Fibroblast of villous mesenchyme (primary cell): ENCODE data around the gene SAMSN1. TPM values are rescaled to one million over a fixed set of nuclear protein-coding genes. Genes with fewer than 3 reads are reported as not detected.
"Not testable (repeated sequence)": the region's sequence is repeated elsewhere in the genome, so short reads cannot be mapped to it uniquely, and the experiment has no call there.

Source experiments
- DNase-seq: peaks from one replicate; pipeline ENCODE4 v3.0.0-alpha.2; 2010; ENCODE audit warnings: low read depth
- H3K4me3 ChIP-seq: 2 replicates; pipeline ENCODE4 v1.5.1; 2011; ENCODE audit warnings: low read depth, mild to moderate bottlenecking, low read length
- CTCF ChIP-seq: IDR thresholded peaks from 2 replicates; pipeline ENCODE4 v1.5.1; 2012; ENCODE audit warnings: low read depth, mild to moderate bottlenecking, low read length; ENCODE audit not compliant: insufficient read depth
- total RNA-seq: library from RNA; depleted of rRNA; stranded (reverse); fragments of >200 nt; gene quantifications from 2 replicates; pipeline ENCODE4 v1.2.3, GENCODE V29; 2012

The SAMSN1 gene
- total RNA-seq, 1 donor: 0.86 TPM

- no peak for TF ChIP-seq CTCF
- no peak for DNase-seq
- H3K4me3 ChIP-seq: no peak overlapping the region
Observed at GRCh38 chr21:14553422-14553821, 7.3 kb upstream of the SAMSN1 start.

- DNase-seq: no peak
- no peak for TF ChIP-seq CTCF
- no peak overlapping the region for H3K4me3 ChIP-seq
Observed at GRCh38 chr21:14551741-14552140, 5.6 kb upstream of the SAMSN1 start.

- no peak for DNase-seq
- TF ChIP-seq CTCF: no peak
- no peak overlapping the region for H3K4me3 ChIP-seq
Observed at GRCh38 chr21:14550135-14550534, 4.0 kb upstream of the SAMSN1 start.

- peak; percentile 22 for DNase-seq
- no peak for TF ChIP-seq CTCF
- H3K4me3 ChIP-seq: no peak overlapping the region
Observed at GRCh38 chr21:14548779-14549178, 2.7 kb upstream of the SAMSN1 start.

- TF ChIP-seq CTCF: no peak
- no peak for DNase-seq
- no peak overlapping the region for H3K4me3 ChIP-seq
Observed at GRCh38 chr21:14547834-14548513, 1.9 kb upstream of the SAMSN1 start.

- H3K4me3 ChIP-seq, DNase-seq: not testable (repeated sequence)
Observed at GRCh38 chr21:14546719-14547118, 604 bp upstream of the SAMSN1 start.

- no peak overlapping the region for H3K4me3 ChIP-seq
- TF ChIP-seq CTCF: no peak
- no peak for DNase-seq
Observed at GRCh38 chr21:14543983-14544382, 2.1 kb downstream of the SAMSN1 start.
